BLaER1 treated with 17β-estradiol and CSF1 and Interleukin-3, amounts not matched to agents 10 nM and 100 nM (cell line): ENCODE measurements around the gene TCF12.
A peak's percentile ranks its signal among the peaks of the same experiment; 100 is the strongest.
"Not testable (repeated sequence)": the region's sequence is repeated elsewhere in the genome, so short reads cannot be mapped to it uniquely, and the experiment has no call there.

Source experiments
- H3K27ac ChIP-seq, 11 experiments: shearing (Covaris generic); formaldehyde crosslinking; 2 replicates each; pipeline ENCODE4 v1.8.1; 2022
- H3K27me3 ChIP-seq, 11 experiments: shearing (Covaris generic); formaldehyde crosslinking; 2 replicates each; pipeline ENCODE4 v1.8.1; 2022
- H3K36me3 ChIP-seq, 11 experiments: shearing (Covaris generic); formaldehyde crosslinking; 2 replicates each; pipeline ENCODE4 v1.8.1; 2022
- H3K4me1 ChIP-seq, 10 experiments: shearing (Covaris generic); formaldehyde crosslinking; 2 replicates each; pipeline ENCODE4 v1.8.1; 2022
- H3K4me2 ChIP-seq, 11 experiments: shearing (Covaris generic); formaldehyde crosslinking; 2 replicates each; pipeline ENCODE4 v1.8.1; 2022
- H3K4me3 ChIP-seq, 10 experiments: shearing (Covaris generic); formaldehyde crosslinking; 2 replicates each; pipeline ENCODE4 v1.8.1; 2022
- H3K9ac ChIP-seq, 11 experiments: shearing (Covaris generic); formaldehyde crosslinking; 2 replicates each; pipeline ENCODE4 v1.8.1; 2022
- H3K9me3 ChIP-seq, 11 experiments: shearing (Covaris generic); formaldehyde crosslinking; replicated peaks in 1 of 11; 2 replicates each; pipeline ENCODE4 v1.8.1; 2022
- H4K20me1 ChIP-seq, 11 experiments: shearing (Covaris generic); formaldehyde crosslinking; 2 replicates each; pipeline ENCODE4 v1.8.1; 2022
- Cebpa-rat ChIP-seq, 11 experiments: shearing (Covaris generic); IDR thresholded peaks; 2 replicates each; pipeline ENCODE4 v1.8.1; 2022

Gene TCF12

GRCh38 chr15:56931639-56932508 is 13.4 kb downstream of the TCF12 start:
- Histone ChIP-seq H3K36me3 (peaks cover 81 to 100% (median 95%) of the 10 kb centered on the region in 11 experiments), H4K20me1 (peaks cover 9 to 100% (median 62%) of the 10 kb centered on the region in 11 experiments; a peak in 17 of 22 replicates), H3K27me3 (no peaks in the 10 kb centered on the region), H3K4me3 (no peak overlapping the region), H3K4me1 (peaks cover 0 to 66% (median 5%) of the 10 kb centered on the region in 10 experiments; a peak in 11 of 20 replicates), H3K4me2 (peak overlapping the region in 4 of 11 experiments; percentile 6 to 61 (median 27); a peak in 6 of 22 replicates), H3K9me3 (peaks cover 28 to 39% (median 33%) of the 10 kb centered on the region in 11 experiments), H3K9ac (no peak overlapping the region), H3K27ac (no peak overlapping the region)
- TF ChIP-seq Cebpa-rat (IDR thresholded peaks at IDR 0.05): no peak

- not testable (repeated sequence) for H3K9ac ChIP-seq, H3K27ac ChIP-seq, H3K27me3 ChIP-seq, H3K4me3 ChIP-seq
- Histone ChIP-seq H3K4me2 (peak overlapping the region in 2 of 11 experiments; percentile 42 to 61; a peak in 4 of 22 replicates), H3K36me3 (peaks cover 82 to 100% (median 95%) of the 10 kb centered on the region in 11 experiments), H3K4me1 (peaks cover 0 to 60% (median 5%) of the 10 kb centered on the region in 10 experiments; a peak in 11 of 20 replicates), H4K20me1 (peaks cover 8 to 100% (median 63%) of the 10 kb centered on the region in 11 experiments; a peak in 14 of 22 replicates), H3K9me3 (peaks cover 29 to 44% (median 39%) of the 10 kb centered on the region in 11 experiments)
These were observed 14.0 kb downstream of the TCF12 start for GRCh38 chr15:56932509-56932868.

GRCh38 chr15:56933410-56933809 is 15.0 kb downstream of the TCF12 start:
- H3K4me1 ChIP-seq: peaks cover 0 to 56% (median 5%) of the 10 kb centered on the region in 10 experiments; a peak in 11 of 20 replicates

GRCh38 chr15:56933811-56934210 is 15.4 kb downstream of the TCF12 start:
- H3K9ac ChIP-seq: no peak overlapping the region
- peaks cover 29 to 55% (median 47%) of the 10 kb centered on the region in 11 experiments for H3K9me3 ChIP-seq
- H3K4me1 ChIP-seq: peaks cover 0 to 56% (median 4%) of the 10 kb centered on the region in 10 experiments; a peak in 11 of 20 replicates
- TF ChIP-seq Cebpa-rat (IDR thresholded peaks at IDR 0.05): no peak
- H3K27ac ChIP-seq: no peak overlapping the region
- peaks cover 15 to 100% (median 63%) of the 10 kb centered on the region in 11 experiments; a peak in 17 of 22 replicates for H4K20me1 ChIP-seq
- peaks cover 70 to 100% (median 93%) of the 10 kb centered on the region in 11 experiments for H3K36me3 ChIP-seq
- no peak overlapping the region for H3K4me3 ChIP-seq
- no peak overlapping the region for H3K4me2 ChIP-seq
- H3K27me3 ChIP-seq: no peaks in the 10 kb centered on the region

More at GRCh38 chr15:56933410-56933809, 15.0 kb downstream of the TCF12 start:
- Histone ChIP-seq H3K36me3 (peaks cover 74 to 100% (median 93%) of the 10 kb centered on the region in 11 experiments), H3K27ac (no peak overlapping the region), H3K9ac (no peak overlapping the region), H3K27me3 (no peaks in the 10 kb centered on the region), H3K4me2 (no peak overlapping the region), H3K4me3 (no peak overlapping the region), H3K9me3 (peaks cover 29 to 53% (median 44%) of the 10 kb centered on the region in 11 experiments), H4K20me1 (peaks cover 11 to 100% (median 63%) of the 10 kb centered on the region in 11 experiments; a peak in 17 of 22 replicates)
- TF ChIP-seq Cebpa-rat (IDR thresholded peaks at IDR 0.05): no peak

DNA sequence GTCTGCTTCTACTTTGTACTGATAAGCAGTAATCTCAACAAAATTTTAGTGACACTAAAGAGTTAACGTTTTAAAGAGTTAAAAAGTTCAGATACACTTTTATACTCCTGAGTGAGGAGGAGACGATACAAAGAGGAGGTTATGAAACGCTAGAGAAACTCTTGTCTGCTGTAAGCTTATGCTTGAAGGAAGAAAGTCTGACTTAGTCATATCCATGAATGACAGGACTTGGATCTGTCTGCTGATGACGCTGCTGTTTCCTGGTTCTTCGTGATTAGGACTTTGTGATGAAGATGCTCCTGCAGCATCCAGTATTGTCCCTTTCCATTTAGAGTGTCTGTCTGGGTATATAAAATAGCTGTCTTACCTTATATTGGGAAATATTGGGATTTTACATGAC is 15.8 kb downstream of the TCF12 start:
- Histone ChIP-seq H3K27ac (no peak overlapping the region), H4K20me1 (peaks cover 16 to 100% (median 62%) of the 10 kb centered on the region in 11 experiments; a peak in 17 of 22 replicates), H3K36me3 (peaks cover 65 to 100% (median 91%) of the 10 kb centered on the region in 11 experiments), H3K27me3 (no peaks in the 10 kb centered on the region), H3K4me2 (no peak overlapping the region), H3K4me1 (peaks cover 0 to 56% (median 2%) of the 10 kb centered on the region in 10 experiments; a peak in 10 of 20 replicates), H3K9ac (no peak overlapping the region), H3K9me3 (peaks cover 29 to 55% (median 47%) of the 10 kb centered on the region in 11 experiments), H3K4me3 (no peak overlapping the region)
- no peak for TF ChIP-seq Cebpa-rat (IDR thresholded peaks at IDR 0.05)

- H3K27me3 ChIP-seq: no peaks in the 10 kb centered on the region
- no peak overlapping the region for H3K4me2 ChIP-seq
- H3K36me3 ChIP-seq: peaks cover 44 to 90% (median 79%) of the 10 kb centered on the region in 11 experiments
- H3K27ac ChIP-seq: no peak overlapping the region
- no peak overlapping the region for H3K9ac ChIP-seq
- peaks cover 29 to 55% (median 47%) of the 10 kb centered on the region in 11 experiments for H3K9me3 ChIP-seq
- TF ChIP-seq Cebpa-rat (IDR thresholded peaks at IDR 0.05): no peak
- H3K4me3 ChIP-seq: no peak overlapping the region
- H3K4me1 ChIP-seq: peaks cover 0 to 53% (median 6%) of the 10 kb centered on the region in 10 experiments; a peak in 14 of 20 replicates
- peaks cover 26 to 97% (median 59%) of the 10 kb centered on the region in 11 experiments; a peak in 19 of 22 replicates for H4K20me1 ChIP-seq
These were observed 18.5 kb downstream of the TCF12 start for GRCh38 chr15:56936929-56937328.

GRCh38 chr15:56939257-56939656 is 20.8 kb downstream of the TCF12 start:
- Histone ChIP-seq H3K9ac (no peak overlapping the region), H4K20me1 (peaks cover 30 to 97% (median 64%) of the 10 kb centered on the region in 11 experiments; a peak in 19 of 22 replicates), H3K4me1 (peaks cover 0 to 57% (median 6%) of the 10 kb centered on the region in 10 experiments; a peak in 11 of 20 replicates), H3K27ac (no peak overlapping the region), H3K4me2 (peak overlapping the region in 3 of 11 experiments; percentile 26 to 75 (median 59); a peak in 4 of 22 replicates), H3K9me3 (peaks cover 26 to 56% (median 50%) of the 10 kb centered on the region in 11 experiments), H3K27me3 (no peaks in the 10 kb centered on the region), H3K4me3 (no peak overlapping the region), H3K36me3 (peaks cover 34 to 86% (median 78%) of the 10 kb centered on the region in 11 experiments)
- TF ChIP-seq Cebpa-rat (IDR thresholded peaks at IDR 0.05): no peak

DNA sequence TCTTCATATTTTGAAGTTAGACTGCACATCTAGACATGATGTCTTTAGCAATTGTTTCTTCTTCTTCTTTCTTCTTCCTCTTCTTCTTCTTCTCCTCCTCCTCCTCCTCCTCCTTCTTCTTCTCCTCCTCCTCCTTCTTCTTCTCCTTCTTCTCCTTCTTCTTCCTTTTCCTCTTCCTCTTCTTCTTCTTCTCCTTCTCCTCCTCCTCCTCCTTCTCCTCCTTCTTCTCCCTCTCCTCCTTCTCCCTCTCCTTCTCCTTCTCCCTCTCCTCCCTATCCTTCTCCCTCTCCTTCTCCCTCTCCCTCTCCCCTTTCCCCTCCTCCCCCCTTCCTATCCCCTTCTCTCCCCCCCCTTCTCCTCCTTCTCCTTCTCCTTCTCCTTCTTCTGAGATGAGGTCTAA is 21.9 kb downstream of the TCF12 start:
- Histone ChIP-seq H3K36me3 (peaks cover 31 to 86% (median 77%) of the 10 kb centered on the region in 11 experiments), H3K9ac (no peak overlapping the region), H3K27me3 (no peaks in the 10 kb centered on the region), H3K27ac (no peak overlapping the region), H3K4me2 (peak overlapping the region in 4 of 11 experiments; percentile 26 to 75 (median 42); a peak in 6 of 22 replicates), H3K4me3 (no peak overlapping the region), H3K4me1 (peaks cover 0 to 57% (median 6%) of the 10 kb centered on the region in 10 experiments; a peak in 11 of 20 replicates), H4K20me1 (peaks cover 30 to 95% (median 53%) of the 10 kb centered on the region in 11 experiments; a peak in 19 of 22 replicates), H3K9me3 (peaks cover 22 to 56% (median 48%) of the 10 kb centered on the region in 11 experiments)
- TF ChIP-seq Cebpa-rat (IDR thresholded peaks at IDR 0.05): no peak
